ENCODE measurements around the gene CHAD.
"Not testable (repeated sequence)": the region's sequence is repeated elsewhere in the genome, so short reads cannot be mapped to it uniquely, and the experiment has no call there.

Gene CHAD

DNA sequence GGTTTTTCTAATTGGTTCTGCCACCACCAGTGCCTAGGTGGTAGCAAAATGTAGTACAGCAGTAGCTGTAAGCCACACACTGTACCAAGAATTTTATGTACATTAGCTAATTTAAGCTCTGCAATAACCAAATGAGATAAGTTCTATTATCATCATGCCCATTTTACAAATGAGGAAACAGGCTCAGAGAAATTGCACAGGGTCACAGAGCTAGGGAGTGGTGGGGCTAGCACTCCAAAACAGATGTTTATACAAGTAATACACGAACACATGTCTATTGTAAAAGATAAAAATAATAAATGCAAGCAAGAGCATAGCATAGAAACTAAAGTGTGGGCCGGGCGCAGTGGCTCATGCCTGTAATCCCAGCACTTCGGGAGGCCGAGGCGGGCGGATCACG is 23.5 kb upstream of the CHAD start:
- DNase-seq: no peak

DNA sequence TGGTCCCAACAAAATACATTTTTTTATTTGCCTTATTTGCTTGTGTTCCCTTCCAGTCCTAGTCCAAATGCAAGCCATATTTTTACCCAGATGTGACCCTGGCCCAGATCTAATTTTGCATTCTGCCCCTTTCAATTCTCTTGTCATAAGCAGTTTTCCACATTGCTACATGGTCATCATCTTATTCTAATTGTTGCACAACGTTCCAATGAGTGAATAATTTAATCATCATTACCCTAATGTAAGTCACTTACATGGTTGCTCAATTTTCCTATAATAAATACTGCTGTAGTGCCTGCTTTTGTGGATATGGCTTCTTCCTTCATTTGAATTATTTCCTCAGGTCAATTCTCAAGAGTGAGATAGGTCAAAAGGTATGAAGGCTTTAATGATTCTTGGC is 22.8 kb upstream of the CHAD start:
- DNase-seq: no peak

DNA sequence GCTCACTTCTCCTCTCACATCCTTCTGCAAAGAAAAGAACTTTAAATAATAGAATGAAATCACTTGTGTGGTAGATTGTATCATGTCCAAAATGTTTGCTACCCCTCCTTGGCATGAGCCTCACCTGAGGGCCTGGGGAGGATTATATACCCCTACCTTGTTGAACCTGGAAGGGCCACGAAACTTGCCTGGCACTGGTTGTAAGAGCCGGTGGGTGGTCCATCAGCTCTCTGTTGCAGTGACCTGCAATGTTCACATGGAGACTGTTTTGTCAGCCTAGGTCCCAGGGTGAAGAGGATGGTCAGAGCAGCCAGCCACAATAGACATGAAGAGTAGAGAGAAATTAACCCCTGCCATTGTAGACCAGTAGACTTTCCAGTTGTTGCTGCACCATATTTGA is 20.2 kb upstream of the CHAD start:
- DNase-seq: no peak

DNA sequence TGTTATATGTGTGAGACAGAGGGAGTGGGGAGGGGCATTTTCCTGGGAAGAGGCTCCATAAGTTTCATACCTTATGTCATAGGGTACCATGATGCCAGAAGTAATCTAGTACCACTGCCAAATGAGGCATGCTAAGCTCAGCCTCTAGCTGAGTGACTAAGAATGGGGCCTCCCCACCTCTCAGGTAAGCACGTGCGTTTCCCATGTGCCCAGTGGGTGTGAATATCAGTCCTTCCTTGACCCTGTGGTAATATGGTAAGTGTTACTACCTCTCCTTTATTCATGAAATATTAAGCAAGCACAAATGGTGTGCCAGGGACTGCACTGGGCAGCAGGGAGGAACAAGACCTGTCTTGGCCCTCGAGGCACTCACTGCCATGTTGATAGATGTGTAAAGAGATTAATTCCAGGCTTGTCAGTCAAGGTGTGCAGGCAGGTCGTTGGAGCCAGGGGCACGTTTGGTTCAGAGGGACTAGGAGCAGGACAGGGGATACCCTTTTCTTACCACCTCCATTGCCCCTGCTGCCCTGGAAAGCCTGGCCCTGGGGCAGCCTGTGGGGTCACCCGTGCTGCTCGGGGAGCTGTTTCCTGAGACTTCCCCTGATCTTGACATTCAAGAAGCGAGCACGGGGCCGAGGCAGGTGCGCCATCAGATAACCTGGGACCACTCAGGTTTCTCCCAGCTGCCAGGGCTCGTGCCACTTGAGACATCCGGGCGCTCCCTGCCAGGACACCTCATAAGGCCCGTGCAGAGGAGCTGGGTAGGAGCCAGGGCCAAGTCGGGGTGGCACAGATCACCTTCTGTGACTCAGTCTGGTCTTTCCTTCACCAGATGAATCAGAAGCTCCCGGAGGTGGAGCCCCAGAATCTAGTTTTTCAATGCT is 18.8 kb upstream of the CHAD start:
- DNase-seq: no peak

DNA sequence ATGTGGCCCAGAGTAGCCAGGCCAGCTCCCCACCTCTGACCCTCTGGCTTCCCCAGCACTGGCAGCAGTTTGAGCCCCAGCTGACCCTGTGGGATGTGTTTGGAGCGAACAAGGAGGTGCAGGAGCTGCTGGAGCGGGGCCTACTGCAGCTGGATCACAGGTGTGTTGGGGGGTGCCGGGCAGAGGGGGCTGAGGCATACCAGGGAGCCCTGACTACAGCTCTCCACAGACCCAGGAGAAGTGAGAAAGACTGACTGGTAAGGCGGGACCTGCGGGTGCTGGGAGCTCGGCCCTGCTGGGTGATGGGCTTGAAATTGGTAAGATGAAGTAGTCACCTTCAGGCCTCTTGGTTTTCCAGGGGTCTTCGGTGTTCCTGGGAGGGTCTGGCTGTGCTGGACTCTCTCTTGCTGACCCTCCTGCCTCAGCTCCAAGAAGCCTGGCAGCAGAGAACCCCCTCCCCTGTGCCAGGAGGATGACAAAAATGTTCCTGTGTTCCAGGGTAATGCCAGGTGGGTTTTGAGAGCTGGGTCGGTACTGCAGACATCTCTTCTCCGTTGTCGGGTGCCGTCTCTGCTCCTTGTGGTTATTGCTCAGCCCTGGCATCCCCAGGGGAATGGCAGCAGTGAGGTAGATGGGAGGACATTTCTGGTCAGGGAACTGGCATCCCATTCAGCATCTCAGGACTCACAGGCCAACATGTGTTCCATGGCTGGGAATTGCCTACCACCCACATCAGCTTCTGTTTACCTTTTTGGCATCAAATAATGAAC is 15.9 kb upstream of the CHAD start:
- DNase-seq: no peak

DNA sequence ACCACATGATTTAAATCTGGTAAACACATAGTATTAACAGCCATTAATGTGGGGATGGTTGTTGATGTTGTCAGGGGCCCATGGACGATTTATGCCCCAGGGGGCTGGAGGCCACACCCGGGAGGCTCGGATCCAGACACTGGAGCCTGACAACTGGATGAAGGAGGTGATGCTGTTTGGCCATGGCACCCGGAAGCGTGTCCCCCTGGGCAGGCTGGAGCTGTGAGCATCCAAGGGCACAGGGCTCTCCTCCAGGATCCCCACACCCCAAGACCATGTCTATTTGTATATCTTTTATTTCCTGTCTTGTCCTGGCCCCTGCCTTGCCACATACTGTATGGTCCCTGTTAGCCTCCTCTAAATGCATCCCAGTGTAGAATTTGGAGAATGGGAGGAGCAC is 14.6 kb upstream of the CHAD start:
- no peak for DNase-seq

DNA sequence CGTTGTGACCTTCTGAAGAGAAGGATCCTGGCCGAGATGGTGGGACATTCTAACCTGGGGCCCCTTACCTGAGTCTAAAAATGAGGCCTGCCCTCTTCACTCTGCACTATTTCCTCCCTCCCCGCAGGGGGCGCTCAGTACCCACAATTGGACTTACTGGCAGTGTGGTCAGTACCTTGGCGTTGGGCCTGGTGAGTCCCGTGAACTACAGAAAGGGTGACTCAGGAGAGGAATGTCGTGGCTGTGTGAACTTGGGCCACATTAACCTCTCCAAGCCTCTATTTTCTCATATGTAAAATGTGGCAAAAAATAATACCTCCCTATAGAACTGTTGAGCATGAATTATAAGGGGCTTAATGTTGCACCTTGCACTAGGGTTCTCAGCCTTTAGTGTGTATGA is 13.8 kb upstream of the CHAD start:
- peak; percentile 56 for DNase-seq

DNA sequence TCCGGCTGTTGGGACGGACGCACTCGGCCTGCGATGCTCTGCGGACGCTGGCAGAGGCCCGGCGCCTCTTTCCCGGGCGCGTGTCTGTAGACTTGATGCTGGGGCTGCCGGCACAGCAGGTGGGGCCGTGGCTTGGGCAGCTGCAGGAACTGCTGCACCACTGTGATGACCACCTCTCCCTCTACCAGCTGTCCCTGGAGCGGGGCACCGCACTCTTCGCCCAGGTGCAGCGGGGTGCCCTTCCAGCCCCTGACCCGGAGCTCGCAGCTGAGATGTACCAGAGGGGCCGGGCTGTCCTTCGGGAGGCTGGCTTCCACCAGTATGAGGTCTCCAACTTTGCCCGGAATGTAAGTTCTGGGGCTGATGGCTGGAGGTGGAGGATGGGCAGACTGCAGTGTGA is 13.4 kb upstream of the CHAD start:
- DNase-seq: no peak

DNA sequence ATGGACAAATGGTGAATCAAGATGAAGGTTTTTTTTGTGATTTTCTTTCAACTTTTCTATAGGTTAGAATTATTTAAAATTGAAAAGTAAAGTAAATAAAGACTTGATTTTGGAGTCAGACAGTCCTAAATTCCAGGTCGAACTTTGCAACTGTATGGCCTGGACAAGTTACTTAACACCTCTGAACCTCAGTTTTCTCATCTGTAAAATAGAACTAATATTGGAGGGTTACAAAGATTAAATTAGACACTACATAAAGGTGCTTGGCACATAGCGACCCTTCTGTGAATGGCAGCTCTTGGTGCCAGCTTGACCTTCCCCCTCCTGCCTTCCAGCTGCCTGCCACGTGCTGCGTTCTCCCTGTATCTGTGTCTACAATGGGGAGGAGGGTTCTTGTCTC is 13.0 kb upstream of the CHAD start:
- no peak for DNase-seq

DNA sequence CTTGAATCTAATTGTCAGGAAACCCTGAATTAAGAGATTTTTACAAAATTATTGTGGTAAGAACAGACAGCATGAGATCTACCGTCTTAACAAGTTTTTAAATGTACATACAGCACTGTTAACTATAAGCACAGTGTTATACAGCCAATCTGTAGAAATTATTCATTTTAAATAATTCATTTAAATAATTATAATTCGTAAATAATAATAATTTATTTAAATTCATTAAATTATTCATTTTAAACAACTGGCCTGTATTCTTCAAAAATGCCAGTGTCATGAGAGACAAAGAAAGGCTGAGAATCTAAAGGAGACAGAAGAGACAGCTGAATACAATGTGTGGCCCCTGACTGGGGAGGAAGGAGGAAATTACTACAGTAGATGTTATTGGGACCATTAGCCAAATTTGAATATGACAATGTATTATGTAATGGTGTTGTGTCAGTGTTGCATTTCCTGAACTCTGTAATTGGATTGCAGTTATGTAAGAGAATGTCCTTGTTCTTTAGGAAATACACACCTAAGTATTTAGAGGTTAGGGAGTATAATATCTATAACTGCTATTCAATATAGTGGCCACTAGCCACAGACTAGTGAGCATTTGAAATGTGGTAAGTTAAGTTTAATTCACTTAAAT is 12.3 kb upstream of the CHAD start:
- DNase-seq: no peak

DNA sequence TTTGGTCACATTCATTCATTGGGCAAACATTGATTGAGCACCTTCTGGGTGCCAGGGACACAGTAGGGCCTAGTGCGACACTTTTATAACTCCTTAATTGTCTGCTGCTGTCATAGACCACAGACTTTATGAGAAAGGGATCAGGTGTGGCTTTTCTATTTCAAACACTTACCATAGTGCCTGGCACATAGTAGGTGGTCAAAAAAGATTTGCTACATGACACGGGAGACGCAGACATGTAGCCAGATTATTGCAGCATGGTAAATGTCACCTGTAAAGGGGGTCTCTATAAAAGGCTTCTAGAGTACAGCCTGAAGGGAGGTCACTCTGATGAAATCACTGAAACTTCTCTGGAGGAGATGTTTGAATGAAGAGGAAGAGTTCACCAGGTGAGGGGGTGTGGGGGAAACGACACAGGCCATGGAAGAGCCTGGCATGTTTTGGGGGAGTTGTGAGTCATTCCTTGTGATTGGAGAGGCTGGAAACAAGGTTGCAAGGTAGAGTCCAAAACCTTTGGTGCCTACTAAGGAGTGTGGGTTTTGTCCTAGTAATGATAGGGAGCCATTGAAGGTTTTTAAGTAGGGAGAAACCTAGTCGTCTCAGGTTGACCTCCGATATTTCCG is 11.6 kb upstream of the CHAD start:
- DNase-seq: no peak

DNA sequence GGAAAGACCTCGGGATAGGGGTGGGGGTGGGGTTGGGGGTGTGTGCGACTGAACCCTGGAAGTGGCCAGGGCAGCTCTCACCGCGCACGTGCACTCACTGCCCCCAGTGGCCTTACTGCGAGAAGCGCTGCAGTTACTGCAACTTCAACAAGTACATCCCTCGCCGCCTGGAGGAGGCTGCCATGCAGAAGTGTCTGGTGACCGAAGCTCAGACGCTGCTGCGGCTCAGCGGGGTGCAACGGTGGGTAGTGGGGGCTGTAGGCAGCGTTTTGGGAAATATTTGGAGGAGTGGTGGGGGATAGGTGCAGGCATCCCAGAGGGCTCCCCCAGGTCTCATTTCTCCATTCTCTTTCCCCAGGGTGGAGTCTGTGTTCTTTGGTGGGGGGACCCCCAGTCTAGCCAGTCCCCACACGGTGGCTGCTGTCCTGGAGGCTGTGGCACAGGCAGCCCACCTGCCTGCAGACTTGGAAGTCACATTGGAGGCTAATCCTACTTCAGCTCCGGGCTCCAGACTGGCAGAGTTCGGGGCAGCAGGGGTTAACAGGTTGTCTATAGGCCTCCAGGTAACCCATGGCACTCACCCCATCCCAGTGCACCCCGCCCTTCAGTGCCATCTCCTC is 11.0 kb upstream of the CHAD start:
- DNase-seq: peak; percentile 70

DNA sequence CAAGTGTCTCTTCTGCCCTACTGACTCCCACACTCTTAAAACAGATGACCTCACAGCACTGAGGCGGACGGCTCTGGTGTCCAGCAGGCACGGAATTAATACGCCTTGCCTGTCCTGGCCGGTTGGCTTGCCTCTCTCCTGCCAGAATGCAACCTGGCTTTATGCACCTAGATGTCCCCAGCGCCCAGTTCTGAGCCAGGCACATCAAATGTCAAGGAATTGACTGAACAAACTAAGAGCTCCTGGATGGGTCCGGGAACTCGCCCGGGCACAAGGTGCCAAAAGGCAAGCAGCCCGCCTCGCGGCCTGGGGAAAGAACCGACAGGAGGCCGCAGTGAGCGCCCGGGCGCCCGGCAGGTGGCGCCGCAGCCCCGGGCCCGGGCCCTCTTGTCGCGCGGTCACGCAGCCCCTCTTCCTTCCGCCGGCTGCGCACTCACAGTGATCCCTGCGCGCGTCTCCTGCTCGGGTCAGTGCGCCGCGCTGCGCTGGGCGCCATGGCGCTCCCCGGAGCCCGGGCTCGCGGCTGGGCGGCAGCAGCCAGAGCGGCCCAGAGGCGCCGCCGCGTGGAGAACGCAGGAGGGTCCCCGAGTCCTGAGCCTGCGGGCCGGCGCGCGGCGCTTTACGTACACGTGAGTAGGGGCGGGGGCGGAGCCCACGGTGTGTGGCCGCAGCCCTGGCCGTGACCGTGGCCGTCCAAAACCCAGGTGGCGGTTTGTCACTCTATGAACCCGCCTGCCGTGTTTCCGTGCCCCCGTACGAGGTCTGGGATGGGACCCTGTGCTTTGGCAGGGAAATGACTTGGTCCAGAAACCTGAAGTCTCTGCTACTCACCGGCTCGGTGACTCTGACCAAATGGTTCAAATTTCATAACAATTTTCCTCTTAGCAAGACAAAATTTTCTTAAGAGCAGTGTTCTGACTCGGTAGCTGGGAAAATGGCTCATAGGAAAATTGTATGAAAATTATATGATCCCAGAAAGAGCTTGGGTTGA is 10.0 kb upstream of the CHAD start, which contains the start of gene RSAD1:
TSS of gene RSAD1 (plus strand) at position 470 of the 991 bp plus-strand sequence. CDS start at position 495, 25 bp downstream.
- DNase-seq: peak; percentile 89

DNA sequence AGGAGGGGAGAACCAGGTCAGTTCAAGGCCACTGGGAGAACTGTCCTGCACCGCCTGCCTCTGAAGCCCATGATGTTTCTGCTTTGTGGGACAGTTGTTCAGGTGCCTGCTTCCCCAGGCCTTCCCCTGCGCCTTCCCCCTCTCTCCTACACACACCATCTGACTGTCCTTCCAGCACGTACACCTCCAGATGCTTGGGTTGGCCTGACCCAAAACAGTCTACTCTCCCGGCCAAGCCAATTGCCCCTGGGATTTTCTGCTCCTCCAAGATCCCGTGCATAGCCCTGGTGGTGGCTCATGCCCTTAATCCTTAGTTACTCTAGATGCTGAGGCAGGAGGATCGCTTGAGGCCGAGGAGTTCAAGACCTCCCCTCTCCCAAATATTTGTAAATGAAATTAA is 9.3 kb upstream of the CHAD start:
- no peak for DNase-seq

DNA sequence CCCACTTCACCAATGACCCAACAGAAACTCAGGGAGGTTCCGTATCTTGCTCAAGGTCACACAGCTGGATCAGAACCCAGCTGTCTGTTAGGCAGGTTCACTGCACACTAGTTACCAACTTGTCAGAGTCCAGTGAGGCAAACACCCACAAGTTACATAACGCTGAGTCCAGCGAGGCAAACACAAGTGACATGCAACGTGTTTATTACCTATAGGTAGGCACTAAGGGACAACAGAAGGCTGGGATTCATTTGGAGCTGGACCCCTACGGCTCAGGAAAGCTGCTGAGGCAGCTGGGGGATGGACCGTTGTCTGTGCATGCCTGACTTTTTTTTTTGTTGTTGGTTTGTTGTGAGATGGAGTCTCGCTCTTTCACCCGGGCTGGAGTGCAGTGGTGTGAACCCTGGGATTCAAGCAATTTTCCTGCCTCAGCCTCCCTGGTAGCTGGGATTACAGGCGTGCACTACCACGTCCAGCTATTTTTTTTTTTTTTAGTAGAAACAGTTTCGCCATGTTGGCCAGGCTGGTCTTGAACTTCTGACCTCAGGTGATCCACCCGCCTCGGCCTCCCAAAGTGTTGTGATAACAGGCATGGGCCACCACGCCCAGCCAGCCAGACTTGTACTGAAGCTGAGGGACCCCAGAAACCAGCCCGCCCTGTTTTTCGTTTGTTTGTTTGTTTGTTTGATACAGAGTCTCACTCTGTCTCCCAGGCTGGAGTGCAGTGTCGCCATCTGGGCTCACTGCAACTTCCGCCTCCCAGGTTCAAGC is 8.1 kb upstream of the CHAD start:
- no peak for DNase-seq

DNA sequence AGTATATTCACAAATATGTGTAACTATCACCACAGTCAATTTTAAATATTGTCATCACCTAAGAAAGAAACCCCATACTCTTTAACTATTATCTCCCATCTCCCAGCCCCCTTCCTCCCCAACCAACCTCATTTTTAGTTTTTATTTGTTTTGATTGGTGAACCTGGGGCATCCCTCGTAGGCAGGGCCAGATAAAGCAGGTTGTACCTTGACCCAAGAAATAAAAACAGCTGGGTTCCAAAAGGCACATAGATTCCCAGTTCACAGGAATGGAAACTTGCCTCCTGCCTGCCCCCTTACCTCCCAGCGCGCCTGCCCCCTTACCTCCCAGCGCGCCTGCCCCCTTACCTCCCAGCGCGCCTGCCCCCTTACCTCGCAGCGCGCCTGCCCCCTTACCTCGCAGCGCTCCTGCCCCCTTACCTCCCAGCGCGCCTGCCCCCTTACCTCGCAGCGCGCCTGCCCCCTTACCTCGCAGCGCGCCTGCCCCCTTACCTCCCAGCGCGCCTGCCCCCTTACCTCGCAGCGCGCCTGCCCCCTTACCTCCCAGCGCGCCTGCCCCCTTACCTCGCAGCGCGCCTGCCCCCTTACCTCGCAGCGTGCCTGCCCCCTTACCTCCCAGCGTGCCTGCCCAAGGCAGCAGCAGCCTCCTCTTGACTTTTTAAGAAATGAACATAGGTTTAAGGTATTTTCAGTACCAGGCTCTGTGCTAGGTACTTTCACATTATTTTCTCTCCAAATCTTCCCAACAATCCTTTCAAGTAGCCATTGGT is 7.3 kb upstream of the CHAD start:
- not testable (repeated sequence) for DNase-seq

DNA sequence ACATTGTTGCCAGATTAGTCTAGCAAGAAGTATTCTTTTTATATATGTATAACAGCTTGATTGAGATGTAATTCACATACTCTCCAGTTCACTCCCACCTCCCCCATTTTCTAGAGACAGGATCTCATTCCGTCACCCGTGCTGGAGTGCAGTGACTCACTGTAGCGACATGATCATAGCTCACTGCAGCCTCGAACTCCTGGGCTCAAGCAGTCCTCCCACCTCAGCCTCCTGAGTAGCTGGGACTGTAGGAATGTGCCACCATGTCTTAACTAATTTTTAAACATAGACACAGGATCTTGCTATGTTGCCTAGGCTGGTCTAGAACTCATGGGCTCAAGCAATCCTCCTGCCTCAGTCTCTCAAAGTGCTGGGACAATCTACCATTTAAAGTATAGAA is 6.7 kb upstream of the CHAD start:
- DNase-seq: no peak

DNA sequence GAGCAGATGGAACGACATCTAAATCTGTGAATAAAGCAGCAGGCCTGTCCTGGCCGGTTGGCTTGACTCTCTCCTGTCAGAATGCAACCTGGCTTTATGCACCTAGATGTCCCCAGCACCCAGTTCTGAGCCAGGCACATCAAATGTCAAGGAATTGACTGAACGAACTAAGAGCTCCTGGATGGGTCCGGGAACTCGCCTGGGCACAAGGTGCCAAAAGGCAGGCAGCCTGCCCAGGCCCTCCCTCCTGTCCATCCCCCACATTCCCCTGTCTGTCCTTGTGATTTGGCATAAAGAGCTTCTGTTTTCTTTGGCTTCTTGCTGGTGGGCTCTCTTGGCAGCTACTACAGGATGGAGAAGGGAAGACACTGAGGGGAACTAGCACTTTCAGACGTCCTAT is 5.8 kb upstream of the CHAD start:
- DNase-seq: no peak

DNA sequence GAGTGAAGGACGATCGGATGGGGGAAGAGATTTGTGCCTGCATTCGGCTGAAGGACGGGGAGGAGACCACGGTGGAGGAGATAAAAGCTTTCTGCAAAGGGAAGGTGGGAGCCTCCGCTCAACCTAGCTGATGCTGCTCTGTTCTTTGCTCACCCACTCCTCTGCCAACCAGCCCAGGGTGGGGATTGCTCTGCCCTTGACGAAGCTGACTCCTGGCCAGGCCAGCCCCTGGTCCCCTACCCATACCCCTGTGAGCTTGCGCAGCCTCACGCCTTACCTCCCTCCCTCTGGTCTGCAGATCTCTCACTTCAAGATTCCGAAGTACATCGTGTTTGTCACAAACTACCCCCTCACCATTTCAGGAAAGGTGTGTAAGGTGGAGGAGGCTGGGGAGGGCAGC is 5.2 kb upstream of the CHAD start:
- DNase-seq: no peak

DNA sequence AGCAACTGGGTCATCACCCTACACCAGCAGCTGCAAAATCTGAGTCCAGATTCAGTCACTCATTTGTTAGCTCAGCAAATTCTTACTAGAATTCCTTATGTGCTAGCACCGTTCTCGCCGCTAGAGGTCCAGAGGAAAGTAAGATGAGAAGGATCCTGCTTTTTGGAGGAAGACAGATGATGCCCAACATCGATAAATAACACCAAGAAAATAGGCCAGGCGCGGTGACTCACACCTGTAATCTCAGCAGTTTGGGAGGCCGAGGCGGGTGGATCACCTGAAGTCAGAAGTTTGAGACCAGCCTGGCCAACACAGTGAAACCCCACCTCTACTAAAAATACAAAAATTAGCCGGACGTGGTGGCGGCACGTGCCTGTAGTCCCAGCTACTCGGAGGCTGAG is 4.1 kb upstream of the CHAD start:
- DNase-seq: not testable (repeated sequence)
